GM19438 (cell line): ENCODE results near the gene NKD1.

Source experiments
- ATAC-seq: cut with Tn5 transposase; IDR thresholded peaks from one replicate; pipeline ENCODE4 v1.9.1; 2021; ENCODE audit warnings: low read depth; ENCODE audit not compliant: unreplicated experiment

The NKD1 gene

DNA sequence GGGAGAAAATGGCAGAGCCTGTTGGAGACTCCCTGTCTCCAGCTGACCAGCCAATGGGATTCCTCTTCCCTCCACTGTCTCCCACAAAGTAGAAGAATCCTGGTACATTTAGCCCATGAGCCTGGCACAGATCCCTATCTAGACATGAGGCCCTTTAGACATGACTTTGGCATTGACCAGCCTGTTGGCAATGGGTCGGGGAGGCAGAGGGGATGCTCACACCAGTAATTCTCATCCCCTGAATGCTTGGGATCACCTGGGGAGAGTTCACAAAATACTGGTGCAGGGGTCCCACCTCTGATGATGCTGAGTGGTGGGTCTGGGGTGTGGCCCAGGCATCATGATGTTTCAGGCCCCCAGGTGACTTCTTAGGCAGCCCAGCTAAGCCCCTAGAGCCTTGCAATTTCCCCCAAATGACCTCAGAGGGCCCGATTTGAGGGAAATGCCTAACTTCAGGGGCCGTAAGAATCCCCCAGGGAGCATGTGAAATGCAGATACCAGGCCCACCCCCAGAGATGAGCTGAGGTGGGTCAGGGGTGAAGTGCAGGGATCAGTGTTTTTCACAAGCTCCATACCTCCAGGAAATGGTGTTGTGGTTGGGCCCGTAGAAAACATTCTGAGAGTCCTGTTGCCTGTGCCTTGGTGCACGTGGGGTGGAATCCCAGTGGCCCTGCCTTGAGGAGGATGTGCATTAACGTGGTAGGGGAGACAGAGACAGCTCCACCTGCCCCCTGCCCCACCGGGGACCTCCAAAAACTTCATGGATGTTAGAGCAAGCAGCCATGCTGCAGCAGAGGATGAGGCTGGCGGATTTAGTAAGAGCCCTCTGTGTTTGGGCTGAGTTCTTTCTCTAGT lies 90.8 kb downstream of the NKD1 start:
- ATAC-seq = no peak

- ATAC-seq = no peak
These were observed 92.2 kb downstream of the NKD1 start for GRCh38 chr16:50640391-50640790.

GRCh38 chr16:50640919-50641817 lies 93.0 kb downstream of the NKD1 start:
- no peak for ATAC-seq

DNA sequence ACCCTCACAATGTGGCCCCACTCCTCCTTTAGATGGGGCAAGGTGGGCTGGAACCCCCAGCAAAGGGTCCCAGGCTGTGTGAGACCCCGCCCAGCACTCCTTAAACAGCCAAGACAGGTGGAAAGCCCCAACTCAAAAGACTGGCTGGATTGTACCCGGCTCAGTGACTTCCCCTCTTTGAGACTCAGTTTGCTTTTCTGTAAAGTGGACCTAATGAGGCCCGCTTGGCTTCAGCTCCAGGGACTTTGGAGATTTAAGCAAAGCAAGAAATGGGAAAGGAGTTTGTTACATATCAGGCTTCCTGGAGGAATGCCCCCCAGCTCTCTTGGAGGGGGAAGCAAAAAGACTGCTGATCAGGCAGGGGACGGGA lies 93.6 kb downstream of the NKD1 start:
- ATAC-seq = no peak

DNA sequence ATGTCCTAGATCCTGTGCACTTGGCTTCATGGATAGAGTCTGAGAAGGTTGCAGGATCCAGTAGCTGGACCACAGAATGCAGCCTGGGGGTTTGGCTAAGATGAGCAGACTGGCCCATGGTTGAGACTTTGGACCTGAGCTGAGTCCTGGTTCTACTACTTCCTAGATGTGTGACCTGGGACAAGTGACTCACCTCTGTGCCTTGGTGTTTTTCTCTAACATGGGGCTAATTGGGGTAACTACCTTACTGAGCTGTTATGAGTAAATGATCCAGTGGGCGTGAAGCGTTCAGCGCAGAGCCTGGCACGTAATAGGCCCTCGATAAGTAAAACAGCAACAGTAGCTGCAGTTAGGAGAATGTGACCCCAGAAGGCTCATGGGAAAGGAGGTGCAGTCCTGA lies 94.2 kb downstream of the NKD1 start:
- no peak for ATAC-seq

DNA sequence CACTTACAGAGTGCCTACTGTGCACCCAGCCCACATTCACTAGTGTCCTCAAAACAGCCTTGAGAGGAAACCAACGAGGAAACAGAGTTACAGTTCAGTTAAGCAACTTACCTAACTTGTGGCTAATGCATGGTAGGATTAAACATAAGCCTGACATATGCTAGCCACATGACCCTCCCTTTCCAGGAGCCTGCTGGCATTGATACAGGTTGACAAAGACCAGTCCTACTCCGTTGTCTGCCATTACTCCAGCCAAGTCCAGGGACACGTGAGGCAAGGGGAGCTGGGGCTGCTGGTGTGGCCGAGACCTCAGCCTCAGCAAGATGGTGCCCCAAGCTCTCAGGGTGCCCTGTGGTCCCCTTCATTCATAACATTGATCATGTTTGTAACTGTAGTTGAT lies 95.0 kb downstream of the NKD1 start:
- no peak for ATAC-seq

DNA sequence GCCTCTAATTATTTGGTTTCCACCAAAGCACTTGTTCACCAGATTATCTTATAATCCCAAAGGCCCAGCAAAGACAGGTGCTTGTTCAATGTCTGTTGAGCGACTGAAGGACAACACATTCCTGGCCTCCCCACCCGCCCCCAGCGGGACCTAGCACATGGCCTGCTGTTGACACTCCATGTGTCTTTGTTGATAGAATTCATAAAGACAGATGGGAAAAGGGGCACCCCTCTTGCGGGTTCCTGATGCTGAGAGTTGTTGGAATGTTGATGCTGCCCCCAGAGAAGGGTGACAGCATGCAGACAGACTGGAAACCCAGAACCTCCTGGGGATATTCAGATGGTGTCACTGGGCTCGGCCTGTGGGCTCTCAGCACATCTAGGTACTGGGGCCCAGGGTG lies 96.0 kb downstream of the NKD1 start:
- ATAC-seq = no peak

GRCh38 chr16:50644729-50645128 lies 96.5 kb downstream of the NKD1 start:
- ATAC-seq = no peak

DNA sequence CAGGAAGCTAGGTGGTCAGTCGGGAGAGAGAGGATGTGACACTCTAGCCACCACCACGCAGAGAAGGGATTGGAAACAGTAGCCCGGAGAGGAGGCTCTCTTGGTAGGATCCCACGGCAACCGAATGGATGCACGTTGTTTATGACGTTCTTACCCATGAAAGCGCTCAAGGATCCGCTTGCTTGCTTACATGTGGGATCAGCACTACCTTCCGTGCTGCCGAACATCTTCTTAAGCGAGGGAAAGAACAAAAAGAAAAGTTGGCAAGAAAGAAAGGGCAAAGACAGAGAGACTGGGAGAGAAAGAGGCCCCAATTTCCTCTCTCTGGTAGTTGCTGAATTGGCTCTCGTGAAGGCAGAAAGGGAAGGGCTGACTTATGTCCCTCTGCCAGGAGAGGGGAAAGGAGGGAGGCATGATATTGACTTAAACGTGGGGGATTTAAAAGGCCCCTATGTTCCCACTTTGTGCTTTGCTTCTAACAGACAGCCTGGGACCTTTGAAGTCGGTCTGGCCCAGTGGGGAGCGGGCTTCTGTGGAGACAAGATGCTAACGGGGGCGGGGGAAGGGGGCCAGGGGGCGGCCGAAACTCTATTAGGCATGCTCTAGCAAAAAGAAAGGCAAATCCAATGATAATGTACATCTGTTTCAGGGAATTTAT lies 97.5 kb downstream of the NKD1 start:
- ATAC-seq = no peak

- no peak for ATAC-seq
These were observed 98.1 kb downstream of the NKD1 start for GRCh38 chr16:50646345-50646744.

DNA sequence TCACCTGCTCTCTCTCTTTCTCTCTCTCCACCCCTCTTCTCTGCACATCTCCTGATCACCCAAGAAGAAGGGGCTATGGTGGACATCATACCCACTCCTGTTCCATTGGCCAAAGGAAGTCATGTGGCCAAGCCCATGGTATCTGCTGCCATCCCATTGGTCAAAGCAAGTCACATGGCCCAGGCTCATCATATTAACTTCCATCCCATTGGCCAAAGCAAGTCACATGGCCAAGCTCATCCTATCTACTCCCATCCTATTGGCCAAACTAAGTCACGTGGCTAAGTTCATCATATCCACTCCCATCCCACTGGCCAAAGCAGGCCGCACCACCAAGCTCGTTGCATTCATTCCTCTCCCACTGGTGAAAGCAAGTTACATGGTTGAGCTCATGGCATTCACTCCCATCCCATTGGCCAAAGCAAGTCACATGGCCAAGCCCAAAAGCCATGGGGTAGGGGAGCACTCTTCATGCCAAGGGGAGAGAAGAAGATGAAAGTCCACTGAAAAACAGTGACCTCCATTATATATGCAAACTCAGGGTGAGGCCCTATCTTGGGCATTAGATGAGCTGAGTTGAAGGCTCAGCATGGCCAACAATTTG lies 103.7 kb downstream of the NKD1 start:
- no peak for ATAC-seq

GRCh38 chr16:50652836-50653425 lies 104.7 kb downstream of the NKD1 start:
- ATAC-seq = no peak

- ATAC-seq = no peak
These were observed 105.7 kb downstream of the NKD1 start for GRCh38 chr16:50653633-50654519.

GRCh38 chr16:50655558-50656055 lies 107.4 kb downstream of the NKD1 start:
- ATAC-seq = no peak

DNA sequence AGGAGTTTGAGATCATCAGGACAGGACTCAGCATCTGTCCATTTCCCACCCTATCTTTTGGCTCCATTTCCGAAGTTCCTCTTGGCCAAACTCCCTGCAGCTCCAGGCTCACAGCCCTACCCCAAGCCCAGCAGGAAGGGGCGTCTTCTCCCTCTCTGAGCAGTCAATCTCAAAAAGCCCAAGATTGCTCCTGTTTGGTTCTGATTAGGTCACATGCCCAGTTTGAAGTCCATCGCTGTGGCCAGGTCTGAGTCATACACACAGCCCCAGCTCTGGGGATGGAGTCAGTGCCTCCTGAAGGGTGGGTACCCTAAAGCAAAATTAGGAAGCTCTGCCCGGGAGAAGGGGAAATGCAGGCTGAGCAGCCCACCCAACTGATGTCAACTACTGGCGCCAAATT lies 109.0 kb downstream of the NKD1 start:
- ATAC-seq = no peak

- ATAC-seq = no peak
These were observed 111.6 kb downstream of the NKD1 start for GRCh38 chr16:50659806-50660205.

DNA sequence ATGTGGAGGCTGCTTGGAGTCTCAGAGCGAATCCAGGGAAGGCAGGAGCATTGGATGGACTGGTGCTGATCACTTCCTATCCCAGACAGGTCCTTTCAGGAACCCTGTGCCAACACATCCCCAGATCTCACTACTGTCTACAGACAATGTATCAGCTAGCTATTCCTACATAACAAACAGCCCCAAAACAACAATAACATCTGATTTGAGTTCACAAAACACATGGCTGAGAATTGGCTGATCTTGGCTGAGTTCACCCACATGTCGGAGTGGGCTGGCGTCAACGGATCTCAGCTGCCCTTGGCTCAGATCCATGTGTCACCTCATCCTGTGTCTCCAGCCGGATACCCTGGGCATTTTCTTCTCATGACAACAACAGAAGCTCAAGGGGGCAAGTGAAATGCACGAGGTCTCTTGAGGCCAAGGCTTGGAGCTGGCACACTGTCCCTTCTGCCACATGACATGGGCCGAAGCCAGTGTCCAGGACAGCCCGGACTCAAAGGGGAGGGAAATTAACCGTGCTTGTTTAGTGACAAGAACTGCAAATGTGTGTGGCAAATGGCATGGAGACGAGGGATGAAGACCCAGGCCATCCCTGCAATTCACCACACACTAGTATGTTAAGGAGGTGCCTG lies 114.2 kb downstream of the NKD1 start:
- no peak for ATAC-seq

GRCh38 chr16:50664270-50664669 lies 116.1 kb downstream of the NKD1 start:
- ATAC-seq = no peak
